Measurements from ENCODE around the gene TMEM168.

DNA sequence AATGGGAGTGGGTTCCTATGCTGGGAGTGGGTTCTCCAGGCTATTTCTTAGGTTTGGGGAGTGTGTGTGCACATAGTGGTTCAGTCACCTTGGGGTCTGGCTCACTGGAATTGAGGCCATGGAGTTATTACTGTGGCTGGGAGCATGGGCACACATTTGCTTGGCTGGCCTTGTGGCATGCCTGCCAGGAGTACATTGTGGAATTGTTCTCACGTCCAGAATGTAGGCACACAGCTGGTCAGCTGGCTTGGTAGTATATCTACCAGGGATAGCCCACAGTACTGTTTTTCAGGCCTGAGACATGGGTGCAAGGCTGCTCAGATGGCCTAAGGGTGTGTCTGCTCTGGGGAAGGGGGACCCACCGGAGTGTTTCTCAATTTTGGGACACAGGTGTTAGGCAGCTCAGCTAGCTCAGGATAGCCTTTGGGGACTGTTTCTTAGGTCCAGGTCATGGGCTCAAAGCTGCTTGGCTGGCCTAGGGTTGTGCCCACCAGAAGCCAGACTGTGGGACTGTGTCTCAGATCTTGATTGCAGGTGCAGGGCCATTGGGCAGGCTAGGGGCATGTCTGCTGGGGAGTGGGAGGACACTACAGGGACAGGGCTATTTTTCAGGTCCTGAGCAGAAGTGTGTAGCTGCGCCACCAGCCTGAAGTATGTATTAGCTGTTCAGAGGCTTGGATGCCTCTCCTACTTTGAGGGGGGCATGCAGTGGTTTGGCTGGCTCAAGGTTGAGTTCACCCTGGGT lies 50.6 kb downstream of the TMEM168 start:
- no peak for TF ChIP-seq CTCF (IDR thresholded peaks at IDR 0.05)
- no peak for TF ChIP-seq PRDM15 (CRISPR knock-in tag; IDR thresholded peaks at IDR 0.05)
- no peak for TF ChIP-seq SP1 (CRISPR knock-in tag; conservative IDR thresholded peaks at IDR 0.05)
- no peak for TF ChIP-seq OVOL2 (CRISPR knock-in tag; IDR thresholded peaks at IDR 0.05; ENCODE audit: borderline replicate concordance)
- no peak for TF ChIP-seq FOXP1 (CRISPR knock-in tag; IDR thresholded peaks at IDR 0.05; ENCODE audit: borderline replicate concordance)
- TF ChIP-seq, protein P1, sequence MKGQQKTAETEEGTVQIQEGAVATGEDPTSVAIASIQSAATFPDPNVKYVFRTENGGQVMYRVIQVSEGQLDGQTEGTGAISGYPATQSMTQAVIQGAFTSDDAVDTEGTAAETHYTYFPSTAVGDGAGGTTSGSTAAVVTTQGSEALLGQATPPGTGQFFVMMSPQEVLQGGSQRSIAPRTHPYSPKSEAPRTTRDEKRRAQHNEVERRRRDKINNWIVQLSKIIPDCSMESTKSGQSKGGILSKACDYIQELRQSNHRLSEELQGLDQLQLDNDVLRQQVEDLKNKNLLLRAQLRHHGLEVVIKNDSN (CRISPR knock-in tag; IDR thresholded peaks at IDR 0.05), result no peak
- TF ChIP-seq ZNF423 (CRISPR knock-in tag; IDR thresholded peaks at IDR 0.05), result no peak
